Stimulated activated CD8-positive, alpha-beta memory T cell treated with anti-CD3 and anti-CD28 coated beads, Interleukin-15, amount 100 ng/mL, for 24 hours (primary cell): ENCODE measurements around the gene LAMB4.

Experiments used
- DNase-seq: peaks from one replicate; pipeline ENCODE4 v3.0.0-alpha.2; 2020; ENCODE audit warnings: low read depth

The LAMB4 gene, protein sequence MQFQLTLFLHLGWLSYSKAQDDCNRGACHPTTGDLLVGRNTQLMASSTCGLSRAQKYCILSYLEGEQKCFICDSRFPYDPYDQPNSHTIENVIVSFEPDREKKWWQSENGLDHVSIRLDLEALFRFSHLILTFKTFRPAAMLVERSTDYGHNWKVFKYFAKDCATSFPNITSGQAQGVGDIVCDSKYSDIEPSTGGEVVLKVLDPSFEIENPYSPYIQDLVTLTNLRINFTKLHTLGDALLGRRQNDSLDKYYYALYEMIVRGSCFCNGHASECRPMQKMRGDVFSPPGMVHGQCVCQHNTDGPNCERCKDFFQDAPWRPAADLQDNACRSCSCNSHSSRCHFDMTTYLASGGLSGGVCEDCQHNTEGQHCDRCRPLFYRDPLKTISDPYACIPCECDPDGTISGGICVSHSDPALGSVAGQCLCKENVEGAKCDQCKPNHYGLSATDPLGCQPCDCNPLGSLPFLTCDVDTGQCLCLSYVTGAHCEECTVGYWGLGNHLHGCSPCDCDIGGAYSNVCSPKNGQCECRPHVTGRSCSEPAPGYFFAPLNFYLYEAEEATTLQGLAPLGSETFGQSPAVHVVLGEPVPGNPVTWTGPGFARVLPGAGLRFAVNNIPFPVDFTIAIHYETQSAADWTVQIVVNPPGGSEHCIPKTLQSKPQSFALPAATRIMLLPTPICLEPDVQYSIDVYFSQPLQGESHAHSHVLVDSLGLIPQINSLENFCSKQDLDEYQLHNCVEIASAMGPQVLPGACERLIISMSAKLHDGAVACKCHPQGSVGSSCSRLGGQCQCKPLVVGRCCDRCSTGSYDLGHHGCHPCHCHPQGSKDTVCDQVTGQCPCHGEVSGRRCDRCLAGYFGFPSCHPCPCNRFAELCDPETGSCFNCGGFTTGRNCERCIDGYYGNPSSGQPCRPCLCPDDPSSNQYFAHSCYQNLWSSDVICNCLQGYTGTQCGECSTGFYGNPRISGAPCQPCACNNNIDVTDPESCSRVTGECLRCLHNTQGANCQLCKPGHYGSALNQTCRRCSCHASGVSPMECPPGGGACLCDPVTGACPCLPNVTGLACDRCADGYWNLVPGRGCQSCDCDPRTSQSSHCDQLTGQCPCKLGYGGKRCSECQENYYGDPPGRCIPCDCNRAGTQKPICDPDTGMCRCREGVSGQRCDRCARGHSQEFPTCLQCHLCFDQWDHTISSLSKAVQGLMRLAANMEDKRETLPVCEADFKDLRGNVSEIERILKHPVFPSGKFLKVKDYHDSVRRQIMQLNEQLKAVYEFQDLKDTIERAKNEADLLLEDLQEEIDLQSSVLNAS (N-terminal part only)

DNA sequence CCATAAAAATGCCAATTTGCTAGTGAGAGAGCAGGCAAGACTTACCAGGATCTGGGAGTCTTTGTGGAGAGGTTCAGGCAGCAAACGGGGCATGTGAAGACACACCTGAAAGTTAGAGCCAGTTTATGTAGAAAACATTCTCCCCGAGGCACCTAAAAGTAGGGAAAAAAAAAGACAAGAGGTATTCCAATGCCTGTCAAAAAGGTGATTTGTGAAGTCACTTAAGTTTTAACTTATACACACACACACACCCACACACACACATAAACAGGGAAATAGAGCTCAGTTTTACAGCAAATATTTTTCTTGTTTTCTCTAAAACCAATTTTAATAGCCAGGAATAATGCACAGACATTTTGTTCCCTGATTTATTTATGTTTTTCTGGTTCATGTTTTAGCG, at the start of gene LAMB4:
LAMB4 (minus strand) TSS at position 101 of the 400 bp plus-strand sequence. CDS start 7,197 bp downstream, outside the sequence.
- no peak for DNase-seq

DNA sequence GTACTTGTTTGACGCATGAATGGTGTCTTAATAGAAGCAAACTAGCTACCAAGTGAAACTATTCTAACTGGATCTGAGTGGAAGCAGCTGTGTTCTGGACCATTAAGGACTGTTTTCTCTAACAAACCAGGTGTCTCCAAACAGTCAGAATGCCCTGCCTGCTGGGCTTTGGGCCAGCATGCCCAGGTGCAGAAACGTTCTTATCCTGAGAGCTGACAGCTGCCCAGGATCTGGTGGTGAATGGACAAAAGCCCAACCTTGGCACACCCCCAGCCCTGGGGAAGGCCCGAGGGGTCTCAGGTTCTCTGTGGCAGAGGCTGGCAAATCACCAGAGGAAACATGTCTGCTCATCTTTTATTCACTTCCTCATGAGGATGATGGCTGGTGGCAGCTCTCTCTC, 48.2 kb upstream of the LAMB4 start:
- DNase-seq, result no peak

DNA sequence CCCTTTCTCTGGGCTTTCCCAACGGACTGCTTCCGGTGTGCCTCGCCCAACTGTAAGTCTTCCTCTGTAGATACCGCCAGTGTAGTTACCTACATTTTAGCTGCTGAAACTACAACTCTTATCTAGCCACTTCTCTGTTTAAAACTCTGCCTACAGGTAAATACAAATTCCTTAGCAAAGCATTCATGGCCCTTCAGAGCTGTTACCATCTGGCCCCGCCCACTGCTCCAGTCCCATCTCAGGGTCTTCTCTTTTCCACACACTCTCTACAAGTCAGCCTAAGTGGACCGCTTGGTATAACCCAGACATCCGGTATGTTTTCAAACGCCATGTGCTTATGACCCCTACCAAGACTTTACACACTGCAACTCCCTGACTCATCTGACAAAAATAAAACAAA, 41.0 kb upstream of the LAMB4 start:
- DNase-seq, result no peak

DNA sequence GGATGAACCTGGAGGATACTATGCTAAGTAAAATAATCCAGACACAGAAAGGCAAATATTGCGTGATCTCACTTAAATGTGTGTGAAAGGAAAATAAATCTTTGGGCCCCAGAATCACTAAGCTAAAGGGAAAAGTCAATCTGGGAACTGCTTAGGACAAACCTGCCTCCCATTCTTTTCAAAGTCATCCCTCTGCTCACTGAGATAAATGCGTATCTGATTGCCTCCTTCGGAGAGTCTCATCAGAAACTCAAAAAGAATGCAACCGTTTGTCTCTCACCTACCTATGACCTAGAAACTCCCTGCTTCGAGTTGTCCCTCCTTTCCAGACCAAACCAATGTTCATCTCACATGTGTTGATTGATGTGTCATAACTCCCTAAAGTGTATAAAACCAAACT, 40.1 kb upstream of the LAMB4 start:
- DNase-seq, result no peak

DNA sequence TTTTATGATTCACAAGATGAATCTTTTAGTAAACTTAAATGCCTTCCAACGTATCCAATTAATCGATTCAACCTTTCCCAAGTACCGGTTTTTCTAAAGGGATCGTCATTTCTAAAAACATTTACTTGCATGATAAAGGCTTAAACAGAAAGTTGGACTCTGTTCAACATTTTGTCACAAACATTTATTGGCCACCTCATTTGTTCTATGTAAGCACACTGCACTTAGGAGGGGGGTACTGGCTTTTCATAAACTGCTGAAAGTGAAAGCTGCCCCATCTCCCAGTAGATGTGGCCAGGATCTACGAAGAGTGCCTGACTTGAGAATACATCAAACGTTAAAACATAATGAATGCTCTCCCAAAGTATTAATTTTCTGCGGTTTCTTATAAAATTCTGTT, 37.3 kb upstream of the LAMB4 start:
- no peak for DNase-seq

DNA sequence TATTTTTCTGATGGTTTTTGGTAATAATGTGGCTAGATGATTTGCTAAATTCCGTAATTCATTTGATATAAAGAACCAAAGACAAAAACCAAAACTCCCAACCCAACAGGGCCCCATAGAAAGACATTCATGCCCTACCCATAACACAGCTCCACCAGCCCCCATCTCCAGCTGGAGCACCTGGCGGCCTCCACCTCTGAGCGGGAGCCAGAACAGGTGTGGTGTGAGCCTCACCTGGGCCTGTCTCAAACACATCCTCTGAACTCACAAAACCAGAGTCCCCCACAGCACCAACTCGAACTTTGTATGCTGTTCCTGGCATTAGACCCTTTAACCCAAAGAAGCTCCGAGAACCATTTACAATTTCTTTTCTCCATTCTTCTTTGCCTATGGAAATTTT, 36.5 kb upstream of the LAMB4 start:
- no peak for DNase-seq

DNA sequence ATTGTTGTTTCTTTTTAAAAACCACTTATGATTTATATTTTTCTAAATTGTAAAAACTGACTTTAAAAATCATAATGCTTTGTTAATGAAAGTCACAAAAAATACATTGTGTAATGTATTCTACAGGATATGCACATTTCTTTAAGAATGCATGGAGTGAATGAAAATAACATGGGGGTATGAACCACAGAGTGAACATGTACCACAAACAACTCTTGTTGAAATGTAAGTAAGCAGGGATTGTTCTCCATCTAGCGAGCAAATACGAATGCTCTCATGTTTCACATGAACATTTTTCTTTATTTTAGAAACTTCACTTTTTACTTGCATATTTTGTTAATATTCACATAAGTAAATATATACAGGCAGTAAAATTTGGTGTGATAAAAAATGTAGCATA, 35.6 kb upstream of the LAMB4 start:
- DNase-seq, result no peak

DNA sequence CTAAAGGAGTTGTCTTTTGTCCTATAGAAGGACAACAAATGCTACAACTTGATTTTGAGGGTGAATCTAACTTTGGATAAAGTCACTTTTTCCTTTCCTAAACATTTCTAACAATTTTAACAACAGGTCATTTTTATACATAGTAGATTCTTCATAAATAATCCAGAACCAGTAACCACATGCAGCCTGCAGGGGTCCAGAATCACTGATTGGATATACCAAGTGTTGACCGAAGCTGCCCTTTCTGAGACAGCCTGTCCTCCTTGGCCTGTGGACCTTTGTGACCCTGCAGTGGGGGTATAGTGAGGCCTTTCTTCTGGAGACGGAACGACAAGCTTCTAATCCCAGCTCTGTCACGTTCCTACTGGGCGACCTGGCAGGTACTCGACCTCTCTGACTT, 34.8 kb upstream of the LAMB4 start:
- no peak for DNase-seq

DNA sequence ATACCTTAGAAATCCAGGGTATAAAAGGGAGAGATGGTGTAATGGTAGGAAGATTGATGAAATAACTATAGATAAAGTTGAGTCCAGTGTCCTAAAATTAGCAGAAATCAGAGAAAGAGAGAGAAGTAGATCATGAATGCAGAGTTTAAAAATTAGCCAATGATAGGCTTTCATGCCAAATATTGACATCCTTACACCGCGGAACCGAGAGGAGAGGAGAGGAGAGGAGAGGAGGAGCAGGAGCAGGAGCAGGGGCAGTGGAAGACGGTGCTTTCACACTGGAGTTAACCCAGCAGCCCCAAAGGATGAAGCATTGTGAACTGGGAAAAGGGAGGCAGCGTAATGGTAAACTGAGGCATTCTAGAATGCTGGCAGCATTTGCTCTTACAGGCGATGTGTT, 34.2 kb upstream of the LAMB4 start:
- DNase-seq, result no peak

DNA sequence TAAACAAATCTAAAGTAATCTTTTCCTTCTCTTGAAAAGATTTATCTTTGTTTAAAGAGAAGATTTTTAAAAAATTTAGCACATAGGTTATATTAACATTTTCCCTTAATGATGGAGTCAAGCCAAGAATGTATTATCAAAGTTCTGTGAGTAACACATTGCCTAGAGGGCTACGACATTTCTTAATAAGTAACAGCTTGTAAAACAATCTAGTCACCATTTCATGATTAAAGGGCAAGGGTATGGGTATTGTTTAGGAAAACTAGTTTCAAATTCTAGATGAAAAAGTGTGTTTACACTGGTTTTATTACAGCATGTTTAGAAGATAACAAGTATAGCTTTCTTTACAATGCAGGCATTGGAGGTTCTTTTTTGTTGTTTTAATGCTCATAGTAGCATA, 28.6 kb upstream of the LAMB4 start:
- DNase-seq, result no peak

DNA sequence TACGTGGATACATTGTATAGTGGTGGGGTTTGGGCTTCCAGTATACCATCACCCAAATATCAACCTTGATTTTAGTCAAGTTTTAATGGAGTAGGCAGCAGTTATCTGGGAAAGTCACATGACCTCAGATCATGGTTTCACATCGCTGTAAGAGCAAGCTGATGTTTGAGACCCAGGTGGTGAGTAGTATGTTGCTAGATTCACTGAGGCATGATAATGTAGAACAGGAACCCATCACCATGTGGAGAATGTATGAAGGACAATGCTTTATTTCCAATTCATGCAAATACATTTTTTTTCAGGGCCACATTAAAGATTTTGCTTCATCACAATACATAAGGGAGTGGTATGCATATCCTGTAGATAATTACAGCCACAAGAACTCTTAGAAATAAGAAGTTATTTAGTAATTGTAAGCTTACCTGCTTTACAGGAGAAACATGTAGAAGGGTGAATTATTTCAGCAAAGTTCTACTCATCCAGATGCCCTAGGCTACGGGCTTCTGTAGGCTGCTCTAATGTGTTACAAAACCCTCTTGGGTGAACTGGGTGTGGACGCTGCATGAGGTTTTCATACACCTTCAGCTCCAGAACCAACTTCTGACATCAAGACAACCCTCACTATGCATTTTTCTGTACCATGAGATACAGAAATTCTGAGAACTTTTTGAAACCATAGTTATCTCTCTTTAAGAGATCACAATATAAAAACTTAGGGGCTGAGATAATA, 27.6 kb upstream of the LAMB4 start:
- DNase-seq, result no peak

DNA sequence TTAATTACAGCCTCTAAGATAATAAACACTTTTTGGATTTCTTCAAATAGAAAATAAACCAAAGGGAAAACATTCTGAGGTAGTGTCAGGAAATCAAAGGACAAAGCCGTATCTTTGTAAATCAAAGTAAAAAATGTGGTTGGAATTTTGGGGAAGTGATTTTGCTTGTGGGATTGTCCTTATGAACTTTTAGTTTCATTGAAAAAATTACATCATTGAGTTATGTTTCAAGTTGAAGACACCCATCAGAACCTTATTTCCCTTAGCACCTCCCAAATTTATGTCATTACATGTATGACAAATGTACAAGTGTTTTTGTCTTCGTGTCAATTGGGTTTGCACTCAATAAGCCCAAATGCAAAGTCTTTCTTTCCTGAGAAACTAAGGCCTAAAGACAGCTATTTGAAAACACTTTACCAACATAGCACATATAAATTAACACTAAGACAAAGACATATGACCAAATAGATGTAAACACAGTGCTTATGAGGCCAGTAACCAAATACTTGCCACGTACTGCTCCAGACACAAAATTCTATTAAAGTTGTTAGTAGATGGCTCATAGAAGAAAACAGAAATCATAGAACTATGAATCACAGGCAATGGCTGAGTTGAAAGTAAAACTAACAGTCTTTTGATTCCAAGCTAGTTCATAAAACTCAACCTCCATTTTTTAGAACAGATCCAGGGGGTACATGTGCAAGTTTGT, 26.9 kb upstream of the LAMB4 start:
- no peak for DNase-seq

DNA sequence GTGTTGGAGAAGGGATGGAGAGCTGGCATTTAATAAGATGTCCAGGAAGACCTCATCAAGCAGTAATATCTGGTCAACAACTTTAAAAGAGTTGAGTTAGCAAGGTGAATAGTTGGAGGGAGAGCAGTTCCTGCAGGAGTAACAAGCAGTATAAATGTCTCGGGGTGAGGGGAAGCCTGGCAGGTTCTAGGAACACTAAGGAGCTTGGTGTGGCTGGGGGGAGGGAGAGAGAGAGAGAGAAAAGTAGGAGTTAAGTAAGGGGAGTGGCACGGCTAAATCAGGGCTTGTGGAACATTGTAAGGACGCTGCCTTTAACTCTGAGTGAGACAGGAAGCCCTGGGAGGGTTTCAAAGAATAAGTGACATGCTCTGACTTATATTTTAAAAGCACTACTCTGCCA, 22.0 kb upstream of the LAMB4 start:
- no peak for DNase-seq

DNA sequence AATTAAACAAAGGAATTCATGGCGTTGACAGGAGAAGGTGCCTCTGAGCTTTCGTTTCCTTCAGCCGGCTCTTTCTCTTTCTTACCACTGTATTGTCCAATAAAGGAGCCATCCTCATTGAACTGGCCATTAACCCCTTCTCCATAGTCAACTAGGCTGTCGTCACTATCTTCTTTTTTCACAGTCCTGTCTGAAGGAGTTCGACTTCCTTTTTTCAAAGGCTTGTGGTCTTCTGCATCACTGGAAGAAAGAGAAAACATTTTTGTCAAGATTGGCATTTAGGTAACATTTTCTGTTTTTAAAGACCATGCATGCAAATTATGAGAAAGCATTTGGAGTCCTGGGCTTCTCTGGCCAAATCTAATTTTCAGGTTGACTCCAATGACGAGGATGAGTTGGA, 19.7 kb upstream of the LAMB4 start:
- DNase-seq, result no peak

DNA sequence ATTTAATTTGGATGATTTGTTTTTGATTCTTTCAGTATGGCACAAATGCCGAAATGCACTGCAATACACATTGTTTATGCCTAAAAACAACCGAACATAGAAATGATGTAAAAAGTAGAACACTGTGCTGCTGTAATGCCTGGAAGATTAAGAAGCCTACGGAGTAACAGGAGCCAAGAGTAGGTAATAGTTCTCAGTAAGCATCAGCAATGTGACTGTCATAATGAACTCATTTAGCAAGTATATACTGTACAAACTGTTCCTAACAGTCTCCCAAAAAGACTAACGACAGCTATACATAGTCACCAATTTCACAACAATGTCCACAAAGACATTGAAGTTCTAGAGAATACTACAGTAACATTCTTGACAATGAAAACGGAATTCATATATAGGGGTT, 19.0 kb upstream of the LAMB4 start:
- no peak for DNase-seq

DNA sequence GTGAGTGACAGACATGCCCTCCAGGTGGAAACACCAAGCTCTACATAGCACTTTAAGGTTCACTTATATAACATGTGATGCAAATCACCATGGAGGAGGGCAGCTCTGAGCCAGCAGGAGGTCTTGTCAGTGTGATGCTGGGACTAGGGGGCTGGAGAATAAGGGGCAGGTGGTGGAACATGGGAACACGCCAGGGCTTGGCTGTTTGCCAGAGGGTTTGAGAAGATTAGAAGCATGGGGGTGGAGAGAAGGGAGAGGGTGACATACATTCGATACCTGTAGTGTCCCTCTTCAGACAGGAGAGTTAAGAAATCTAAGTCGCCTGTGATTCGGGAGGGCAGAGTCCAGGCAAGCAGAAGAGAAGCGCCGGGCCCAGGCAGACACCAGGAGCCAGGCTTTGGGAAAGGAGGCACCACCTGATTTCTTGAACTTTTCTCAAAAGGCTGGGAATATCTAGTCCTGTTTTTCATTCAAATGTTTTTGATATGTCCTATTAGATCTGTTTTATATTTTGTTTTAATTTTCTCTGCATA, 16.9 kb upstream of the LAMB4 start:
- no peak for DNase-seq

DNA sequence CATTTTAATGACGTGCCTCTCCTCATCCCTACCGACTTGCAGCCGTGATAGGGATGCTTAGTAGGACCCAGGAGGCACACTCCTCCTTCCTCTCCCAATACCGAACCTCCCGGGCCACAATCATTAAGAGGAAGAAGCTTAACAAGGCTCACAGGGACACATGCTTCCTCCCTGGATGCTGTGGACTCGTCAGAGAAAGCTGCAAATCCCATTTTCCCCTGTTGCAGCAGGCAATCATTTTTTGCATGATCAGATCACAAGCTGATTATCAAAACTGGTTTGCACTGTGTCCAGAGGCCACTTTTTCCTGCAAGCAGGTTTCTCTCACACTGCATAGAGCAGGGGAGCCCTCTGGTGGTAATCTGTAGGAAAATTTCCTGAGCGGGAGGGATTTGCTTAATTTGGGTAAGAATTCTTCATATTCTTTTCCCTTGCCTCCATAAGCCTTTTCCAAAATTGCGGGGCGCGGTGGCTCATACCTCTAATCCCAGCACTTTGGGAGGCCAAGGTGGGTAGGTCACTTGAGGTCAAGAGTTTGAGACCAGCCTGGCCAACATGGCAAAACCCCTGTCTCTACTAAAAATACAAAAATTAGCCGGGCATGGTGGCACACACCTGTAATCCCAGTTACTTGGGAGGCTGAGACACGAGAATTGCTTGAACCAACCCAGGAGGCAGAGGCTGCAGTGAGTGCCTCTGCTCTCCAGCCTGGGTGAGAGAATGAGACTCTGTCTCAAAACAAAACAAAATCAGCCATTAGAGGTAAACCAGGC, 16.1 kb upstream of the LAMB4 start:
- no peak for DNase-seq

DNA sequence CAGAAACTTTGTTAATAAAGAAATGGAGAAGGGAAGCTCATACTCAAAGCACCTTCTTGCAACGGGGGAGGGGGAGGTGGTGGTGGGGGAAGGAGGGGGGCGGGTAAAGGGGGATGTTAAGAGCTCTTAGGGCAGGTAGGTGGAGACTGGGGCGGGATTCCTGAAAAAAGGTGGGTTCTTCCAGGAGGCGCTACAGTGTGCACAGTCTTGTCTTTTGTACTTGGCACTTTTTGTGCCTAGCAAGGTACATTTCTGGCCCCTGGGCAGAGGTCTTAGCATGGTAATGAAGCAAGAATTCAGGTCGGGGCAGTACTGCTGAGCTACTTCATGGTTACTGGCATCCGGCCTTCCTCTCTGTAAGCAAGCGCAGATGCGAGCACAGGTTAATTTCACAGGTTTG, 15.2 kb upstream of the LAMB4 start:
- no peak for DNase-seq

DNA sequence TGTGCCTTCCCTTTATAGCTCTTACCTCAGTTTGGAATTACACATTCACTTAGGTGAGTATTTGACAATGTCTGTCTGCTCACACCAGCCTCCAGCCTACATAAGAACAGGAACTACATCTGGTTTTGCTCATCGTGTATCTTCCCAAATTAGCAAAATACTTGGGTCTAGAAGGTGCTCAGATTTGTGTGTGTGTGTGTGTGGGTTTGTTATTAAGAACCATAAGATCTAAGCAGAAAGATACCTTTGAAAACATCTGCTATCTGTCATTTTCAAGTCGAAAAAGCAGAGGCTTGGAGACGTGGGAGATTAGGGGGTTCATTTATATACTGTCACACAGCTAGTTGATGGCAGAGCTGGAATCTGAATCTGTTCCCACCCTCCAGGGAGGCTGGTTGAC, 14.8 kb upstream of the LAMB4 start:
- no peak for DNase-seq
